IMR-90 (cell line): ENCODE results near the gene DUSP6. TPM values are rescaled to one million over a fixed set of nuclear protein-coding genes. Genes with fewer than 3 reads are reported as not detected.
A peak's percentile ranks its signal among the peaks of the same experiment; 100 is the strongest.

Source experiments
- ATAC-seq: fragments of 200-7000 bp; cut with Tn5 transposase; 2 replicates; pipeline ENCODE4 v1.9.1; 2020; ENCODE audit warnings: low read depth, mild to moderate bottlenecking, moderate library complexity
- BruUV-seq: library from RNA; stranded (reverse); fragments of 400-500 nt; replicated peaks from 2 replicates; lab custom pipeline; 2021; lab: Mats Ljungman, UMichigan
- CTCF ChIA-PET: fragments of 300-600 bp; formaldehyde crosslinking; extraction: SDS; loops from one replicate; lab custom pipeline; 2021; ENCODE audit warnings: antibody characterized with exemption; lab: Yijun Ruan, JAX
- POLR2A ChIA-PET: fragments of 300-600 bp; sonication (Branson Sonifier 250); formaldehyde crosslinking; loops from one replicate; lab custom pipeline; 2022; ENCODE audit warnings: antibody characterized with exemption; ENCODE audit not compliant: unreplicated experiment; lab: Charles Lee
- DNase-seq: peaks from one replicate; pipeline ENCODE4 v3.0.0; 2013
- H2AFZ ChIP-seq: replicated peaks from 2 replicates; pipeline ENCODE3; 2013; ENCODE audit warnings: low read length, mild to moderate bottlenecking; ENCODE audit not compliant: poor library complexity
- H2AK5ac ChIP-seq: 2 replicates; pipeline ENCODE4 v1.6.1; 2013; ENCODE audit warnings: low read depth, low read length, inconsistent platforms
- H2AK9ac ChIP-seq: replicated peaks from 2 replicates; pipeline ENCODE3; 2013; ENCODE audit warnings: mild to moderate bottlenecking, low read depth, low read length, moderate library complexity; ENCODE audit not compliant: poor library complexity
- H2BK120ac ChIP-seq: 2 replicates; pipeline ENCODE4 v1.6.1; 2013; ENCODE audit warnings: low read depth, low read length, inconsistent platforms
- H2BK15ac ChIP-seq: 3 replicates; pipeline ENCODE4 v1.6.1; 2013; ENCODE audit warnings: low read depth, low read length, inconsistent platforms
- H2BK20ac ChIP-seq: 2 replicates; pipeline ENCODE4 v1.6.1; 2013; ENCODE audit warnings: low read depth, mild to moderate bottlenecking, inconsistent platforms, low read length, moderate library complexity
- H2BK5ac ChIP-seq: 2 replicates; pipeline ENCODE4 v1.6.1; 2013; ENCODE audit warnings: mild to moderate bottlenecking, low read depth, low read length, inconsistent platforms; ENCODE audit not compliant: poor library complexity, severe bottlenecking
- H3K14ac ChIP-seq: replicated peaks from 2 replicates; pipeline ENCODE4 v1.6.1; 2013; ENCODE audit warnings: low read depth, low read length, inconsistent platforms
- H3K18ac ChIP-seq: 2 replicates; pipeline ENCODE4 v1.6.1; 2013; ENCODE audit warnings: low read depth, low read length, control low read depth
- H3K23ac ChIP-seq: 2 replicates; pipeline ENCODE4 v1.6.1; 2013; ENCODE audit warnings: low read depth, low read length, inconsistent platforms
- H3K27ac ChIP-seq: 2 replicates; pipeline ENCODE4 v1.5.1; 2013; ENCODE audit warnings: mild to moderate bottlenecking, control low read depth, low read length; ENCODE audit not compliant: insufficient read depth
- H3K27me3 ChIP-seq: 2 replicates; pipeline ENCODE4 v1.6.1; 2013; ENCODE audit warnings: low read length; ENCODE audit not compliant: control insufficient read depth, insufficient read depth
- H3K36me3 ChIP-seq: 2 replicates; pipeline ENCODE4 v1.6.1; 2013; ENCODE audit warnings: low read length, mixed read lengths; ENCODE audit not compliant: control insufficient read depth, insufficient read depth
- H3K4ac ChIP-seq: 2 replicates; pipeline ENCODE4 v1.6.1; 2013; ENCODE audit warnings: low read depth, low read length, inconsistent platforms
- H3K4me1 ChIP-seq: 2 replicates; pipeline ENCODE4 v1.6.1; 2013; ENCODE audit warnings: low read length, mixed read lengths; ENCODE audit not compliant: control insufficient read depth, insufficient read depth
- H3K4me2 ChIP-seq: 2 replicates; pipeline ENCODE4 v1.6.1; 2013; ENCODE audit warnings: low read depth, mild to moderate bottlenecking, control low read depth, low read length, moderate library complexity
- H3K4me3 ChIP-seq: 2 replicates; pipeline ENCODE4 v1.5.1; 2013; ENCODE audit warnings: low read depth, mild to moderate bottlenecking, control low read depth, low read length, moderate library complexity; ENCODE audit not compliant: insufficient read depth
- H3K56ac ChIP-seq: 2 replicates; pipeline ENCODE4 v1.6.1; 2013; ENCODE audit warnings: low read length, inconsistent platforms; ENCODE audit not compliant: insufficient read depth; ENCODE audit errors: extremely low read depth
- H3K79me1 ChIP-seq, 2 experiments: 2 replicates each; pipeline ENCODE4 v1.6.1; 2013; ENCODE audit warnings: low read length in 2 of 2, inconsistent platforms in 1 of 2, low read depth in 1 of 2
- H3K9ac ChIP-seq: 2 replicates; pipeline ENCODE4 v1.6.1; 2013; ENCODE audit warnings: low read depth, low read length, control low read depth
- H3K9me1 ChIP-seq: 2 replicates; pipeline ENCODE4 v1.6.1; 2013; ENCODE audit warnings: low read length, inconsistent platforms; ENCODE audit not compliant: insufficient read depth
- H3K9me3 ChIP-seq: 2 replicates; pipeline ENCODE4 v1.6.1; 2013; ENCODE audit warnings: low read length; ENCODE audit not compliant: control insufficient read depth, insufficient read depth
- H4K20me1 ChIP-seq: 2 replicates; pipeline ENCODE4 v1.6.1; 2013; ENCODE audit warnings: low read length, inconsistent platforms; ENCODE audit not compliant: insufficient read depth
- H4K5ac ChIP-seq: 2 replicates; pipeline ENCODE4 v1.6.1; 2013; ENCODE audit warnings: mild to moderate bottlenecking, low read depth, low read length, control low read depth
- H4K8ac ChIP-seq, 2 experiments: 2 replicates each; pipeline ENCODE4 v1.6.1; 2013; ENCODE audit warnings: low read depth in 2 of 2, low read length in 2 of 2, control low read depth in 1 of 2, inconsistent platforms in 1 of 2
- H4K91ac ChIP-seq: 2 replicates; pipeline ENCODE4 v1.6.1; 2013; ENCODE audit warnings: low read depth, low read length, inconsistent platforms; ENCODE audit not compliant: insufficient read depth
- RFX5 ChIP-seq: IDR thresholded peaks from 2 replicates; pipeline ENCODE4 v1.8.0; 2012; ENCODE audit warnings: low read depth, mild to moderate bottlenecking, low read length, moderate library complexity
- WGBS, 2 experiments: methylation state at CpG; one replicate each; pipeline versions ENCODE4 v1.1.5 to v1.1.7; 2013; ENCODE audit warnings: missing lambda C conversion rate in 2 of 2; ENCODE audit not compliant: insufficient read length in 1 of 2; ENCODE audit errors: extremely low coverage in 2 of 2; 5-methylcytosine and 5-hydroxymethylcytosine counted together
- dilution Hi-C: fragments of 300-500 bp; cut with HindIII; formaldehyde crosslinking; loops from one replicate; pipeline ENCODE4 v1.14.3; 2018; ENCODE audit warnings: low sequenced_read_pairs; ENCODE audit not compliant: unreplicated experiment
- in situ Hi-C: fragments of 300-500 bp; cut with MboI; formaldehyde crosslinking; loops from 3 replicates; pipeline ENCODE4 v1.14.3; 2019; ENCODE audit warnings: low sequenced_read_pairs, inconsistent platforms, mixed read lengths
- intact Hi-C: fragments of 100-400 bp; cut with micrococcal nuclease; formaldehyde crosslinking; loops from 2 replicates; pipeline ENCODE4 v1.10.0; 2022
- polyA plus RNA-seq, 3 experiments: library from polyadenylated mRNA; depleted of rRNA; stranded (reverse); fragments of >200 nt; gene quantifications; 2 replicates each; pipeline ENCODE4 v1.2.3, GENCODE V29; 2012; ENCODE audit warnings: low replicate concordance in 1 of 3
- total RNA-seq: library from RNA; depleted of rRNA; stranded (reverse); fragments of >200 nt; gene quantifications from 2 replicates; pipeline ENCODE4 v1.2.3, GENCODE V29; 2012

Gene DUSP6
- total and polyA plus RNA-seq, 2 of the 4 experiments (the other 2 are of a cell fraction): 38.5 to 70.1 TPM

GRCh38 chr12:89376202-89376529 is 23.9 kb upstream of the DUSP6 start:
- peak overlapping the region; percentile 42; the same call in 1 of the 2 replicates for H3K4ac ChIP-seq
- DNase-seq (no peak), ATAC-seq (no peak)
- peak overlapping the region; percentile 49 for H3K14ac ChIP-seq
- no peak for TF ChIP-seq RFX5
- no peak overlapping the region for H3K56ac ChIP-seq
- no peak overlapping the region for H4K91ac ChIP-seq
- no peak overlapping the region for H3K9ac ChIP-seq
- no peaks in the 10 kb centered on the region for H3K36me3 ChIP-seq
- no CpG with 5 or more reads among the region's 1 CpG for WGBS, 2 experiments
- BruUV-seq: no TSS peak
- peaks cover 15% of the 10 kb centered on the region for H3K4me1 ChIP-seq
- no peak overlapping the region for H3K27ac ChIP-seq
- no peak overlapping the region for H2AFZ ChIP-seq
- peak overlapping the region; percentile 26; the same call in 1 of the 2 replicates for H2AK5ac ChIP-seq
- peak overlapping the region; percentile 17 for H2BK5ac ChIP-seq
- intact Hi-C loops (no loop called here), in situ Hi-C loops (no loop called here), dilution Hi-C loops (no loop called here)
- peaks cover 0 to 9% of the 10 kb centered on the region in 2 experiments; a peak in 3 of 4 replicates for H3K79me1 ChIP-seq
- H3K18ac ChIP-seq: peak overlapping the region; percentile 80; the same call in 1 of the 2 replicates
- POLR2A ChIA-PET: no interaction called here
- no peak overlapping the region for H3K4me3 ChIP-seq
- no peaks in the 10 kb centered on the region for H4K20me1 ChIP-seq
- no peak overlapping the region for H2AK9ac ChIP-seq
- no peaks in the 10 kb centered on the region for H3K9me3 ChIP-seq
- H2BK15ac ChIP-seq: peak overlapping the region; percentile 66
- peak overlapping the region; percentile 33; the same call in 1 of the 2 replicates for H2BK120ac ChIP-seq
- H3K27me3 ChIP-seq: no peaks in the 10 kb centered on the region
- peaks cover 20% of the 10 kb centered on the region for H3K9me1 ChIP-seq
- no peak overlapping the region; the same call in 1 of the 2 replicates for H3K23ac ChIP-seq
- H3K4me2 ChIP-seq: no peak overlapping the region
- peak overlapping the region; percentile 48; the same call in 1 of the 2 replicates for H2BK20ac ChIP-seq
- peak overlapping the region; percentile 80; the same call in 1 of the 2 replicates for H4K5ac ChIP-seq
- H4K8ac ChIP-seq: peak overlapping the region in 1 of 2 experiments; percentile 33; a peak in 1 of 4 replicates
- CTCF ChIA-PET: interaction anchor here (1.8 kb wide), 1 partner anchor 9 kb away, joined by 5 read pairs; no protein-coding TSS in a partner anchor
